Stimulated activated CD4-positive, alpha-beta T cell treated with anti-CD3 and anti-CD28 coated beads, Interleukin-4, amount 100 ng/mL, for 4 hours (primary cell): ENCODE data around the gene PDLIM5.

Experiments used
- DNase-seq, 2 experiments: peaks; one replicate each; pipeline ENCODE4 v3.0.0-alpha.2; 2020

Gene PDLIM5

GRCh38 chr4:94566420-94566819 lies 114.7 kb downstream of the PDLIM5 start:
- no peak for DNase-seq

DNA sequence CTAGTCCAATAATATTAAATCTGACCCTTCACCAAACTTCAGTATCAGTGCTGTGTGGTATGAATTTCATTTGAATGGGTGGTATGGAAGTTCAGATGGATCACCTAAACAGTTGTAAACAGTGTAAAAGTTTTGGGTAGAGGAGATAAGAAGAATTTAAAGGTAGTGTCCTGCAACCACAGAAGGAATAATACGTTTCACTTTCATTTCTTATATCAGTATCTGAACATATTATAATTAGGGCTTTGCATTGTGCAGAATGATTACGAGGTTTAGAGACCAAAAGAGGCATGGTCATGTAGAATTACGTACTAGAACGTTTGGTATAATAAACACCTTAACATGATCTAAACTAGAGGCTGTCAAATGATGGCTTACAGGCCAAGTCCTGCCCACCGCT lies 116.1 kb downstream of the PDLIM5 start:
- no peak for DNase-seq

DNA sequence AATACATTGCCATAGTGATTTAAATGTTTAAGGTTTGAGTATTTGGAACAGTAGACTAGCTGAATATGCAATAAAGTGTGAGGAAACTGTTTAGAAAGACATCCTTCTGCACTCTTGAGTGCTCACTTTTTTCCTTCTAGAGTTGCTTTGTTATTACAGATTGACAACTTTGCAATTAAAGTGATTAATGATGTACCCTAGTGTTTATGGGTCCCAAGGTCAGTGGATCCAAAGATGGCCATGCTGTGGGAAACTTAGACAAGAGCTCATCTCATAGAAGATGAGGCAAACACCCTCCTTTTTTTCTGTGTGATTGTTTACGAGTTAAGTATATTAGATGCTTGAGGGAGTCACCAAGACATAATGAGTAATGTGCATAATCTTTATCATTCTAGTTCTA lies 118.8 kb downstream of the PDLIM5 start:
- no peak for DNase-seq

DNA sequence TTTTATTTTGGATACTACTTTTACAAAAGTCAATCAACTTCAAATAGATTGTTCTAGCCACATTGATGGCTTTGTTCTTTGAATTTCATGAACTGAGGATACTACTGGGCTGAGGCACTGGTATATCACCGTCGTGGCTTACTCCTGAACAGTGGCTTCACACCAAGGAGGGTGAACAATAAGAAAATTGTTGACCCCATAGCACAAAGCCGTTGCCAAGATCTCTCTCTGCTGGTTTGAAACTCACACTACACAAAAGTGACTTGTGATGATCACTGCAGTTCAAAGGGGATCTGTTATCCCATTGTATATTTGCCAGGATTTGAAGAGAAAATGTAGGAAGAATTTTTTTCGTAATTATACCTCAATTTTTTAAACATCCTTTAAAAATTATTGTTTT lies 119.6 kb downstream of the PDLIM5 start:
- no peak for DNase-seq

DNA sequence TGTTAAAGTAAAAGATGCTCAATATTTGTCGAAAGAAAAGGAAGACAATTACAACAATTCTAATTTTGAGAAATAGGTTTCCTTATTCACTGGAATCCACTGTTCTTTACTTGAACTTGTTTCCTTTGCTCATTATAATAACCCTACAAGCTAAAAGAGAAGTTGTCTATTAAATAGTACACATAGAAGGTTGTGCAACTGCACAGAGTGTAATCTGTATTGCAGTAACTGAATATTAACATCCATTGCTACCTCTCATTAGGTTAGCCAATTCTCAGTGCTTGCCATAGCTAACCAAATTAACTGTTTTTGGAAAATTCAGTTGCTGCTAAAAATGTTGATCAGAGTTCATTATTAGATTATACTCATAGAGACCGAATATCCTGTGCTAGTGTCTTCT lies 120.0 kb downstream of the PDLIM5 start:
- no peak for DNase-seq

- DNase-seq: no peak
Measured at GRCh38 chr4:94574050-94574449, 122.3 kb downstream of the PDLIM5 start.

DNA sequence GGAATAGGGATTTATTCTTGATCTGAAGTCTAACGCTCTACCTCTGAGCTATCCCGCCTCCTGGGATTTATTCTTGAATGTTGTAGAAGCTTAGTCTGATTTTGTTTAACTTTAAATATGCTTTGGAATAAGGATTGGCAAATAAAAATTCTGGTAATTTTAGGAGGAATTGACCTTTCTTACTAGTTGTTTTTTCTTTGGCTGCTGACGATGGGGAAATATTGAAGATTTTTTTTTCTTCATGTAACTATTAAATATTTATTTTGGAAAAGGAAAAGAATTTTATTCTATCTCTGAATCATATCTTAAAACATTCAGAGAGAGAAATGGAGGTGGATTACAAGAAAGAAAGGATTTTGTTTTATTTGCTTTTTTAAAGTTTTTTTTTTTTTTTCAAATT lies 122.9 kb downstream of the PDLIM5 start:
- DNase-seq: no peak

- no peak for DNase-seq
Measured at GRCh38 chr4:94575652-94576051, 123.9 kb downstream of the PDLIM5 start.

GRCh38 chr4:94576210-94576609 lies 124.5 kb downstream of the PDLIM5 start:
- DNase-seq: no peak

DNA sequence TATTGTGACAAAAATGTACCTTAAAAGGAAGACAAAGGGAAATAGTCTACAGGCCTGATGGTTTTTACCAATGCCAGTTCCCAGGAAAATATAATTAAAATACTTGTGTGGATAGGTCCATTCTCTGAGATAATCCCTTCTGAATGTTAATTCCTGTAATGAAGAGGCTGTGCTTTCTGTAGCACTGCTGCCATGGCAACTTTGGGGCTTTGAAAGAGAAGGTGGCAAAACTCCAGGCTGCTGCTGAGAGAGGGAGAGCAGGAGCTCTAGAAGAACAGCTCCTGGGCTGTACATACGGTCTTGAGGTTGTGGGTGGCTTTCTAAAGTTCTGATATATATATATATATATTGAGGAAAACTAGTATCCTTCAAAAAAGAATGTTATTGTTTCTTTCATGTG lies 125.4 kb downstream of the PDLIM5 start:
- no peak for DNase-seq

GRCh38 chr4:94578195-94578594 lies 126.5 kb downstream of the PDLIM5 start:
- no peak for DNase-seq

GRCh38 chr4:94581766-94582165 lies 130.0 kb downstream of the PDLIM5 start:
- DNase-seq: no peak

DNA sequence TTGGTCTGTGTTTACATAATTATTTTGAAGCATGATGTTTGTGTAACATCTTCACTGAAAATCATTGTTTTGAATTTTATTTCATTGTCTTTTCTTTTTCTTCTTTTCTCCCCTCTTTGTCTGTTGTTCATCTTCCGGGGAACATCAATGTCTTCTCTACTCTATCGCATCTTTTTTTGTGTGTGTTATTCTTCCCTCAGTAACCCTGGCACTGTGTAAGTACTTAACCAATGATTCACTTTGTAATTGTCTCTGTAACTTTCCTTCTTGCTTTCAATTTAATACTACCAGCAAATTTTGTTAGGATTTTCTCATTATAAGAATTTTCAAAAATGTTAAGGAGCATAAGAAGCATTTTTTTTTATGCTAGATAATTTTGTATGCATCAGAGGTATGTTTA lies 130.8 kb downstream of the PDLIM5 start:
- no peak for DNase-seq

- no peak for DNase-seq
Measured at GRCh38 chr4:94583914-94584641, 132.3 kb downstream of the PDLIM5 start.

- no peak for DNase-seq
Measured at GRCh38 chr4:94588896-94589693, 137.4 kb downstream of the PDLIM5 start.

DNA sequence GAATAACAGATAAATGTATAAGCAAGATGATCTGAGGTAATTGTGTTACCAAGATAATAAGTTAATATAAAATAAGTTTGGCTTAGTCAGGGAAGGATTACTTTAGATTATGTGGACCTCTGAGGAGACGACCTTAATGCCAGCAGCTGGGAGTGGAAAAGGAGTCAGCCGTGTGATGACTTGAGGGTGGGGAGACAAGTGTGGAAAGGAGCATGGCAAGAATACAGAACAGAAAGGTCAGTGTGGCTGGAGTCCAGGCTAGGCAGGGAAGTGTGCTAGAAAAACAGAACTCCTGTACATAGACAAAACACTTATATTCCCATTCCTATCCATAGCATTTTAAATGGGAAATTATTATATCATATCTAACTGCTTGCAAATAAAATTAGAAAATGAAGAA lies 138.8 kb downstream of the PDLIM5 start:
- DNase-seq: no peak

GRCh38 chr4:94591289-94591688 lies 139.5 kb downstream of the PDLIM5 start:
- no peak for DNase-seq

- DNase-seq: no peak
Measured at GRCh38 chr4:94595013-94595412, 143.3 kb downstream of the PDLIM5 start.

- DNase-seq: no peak
Measured at GRCh38 chr4:94595880-94596483, 144.2 kb downstream of the PDLIM5 start.

GRCh38 chr4:94598758-94599157 lies 147.0 kb downstream of the PDLIM5 start:
- DNase-seq: no peak

DNA sequence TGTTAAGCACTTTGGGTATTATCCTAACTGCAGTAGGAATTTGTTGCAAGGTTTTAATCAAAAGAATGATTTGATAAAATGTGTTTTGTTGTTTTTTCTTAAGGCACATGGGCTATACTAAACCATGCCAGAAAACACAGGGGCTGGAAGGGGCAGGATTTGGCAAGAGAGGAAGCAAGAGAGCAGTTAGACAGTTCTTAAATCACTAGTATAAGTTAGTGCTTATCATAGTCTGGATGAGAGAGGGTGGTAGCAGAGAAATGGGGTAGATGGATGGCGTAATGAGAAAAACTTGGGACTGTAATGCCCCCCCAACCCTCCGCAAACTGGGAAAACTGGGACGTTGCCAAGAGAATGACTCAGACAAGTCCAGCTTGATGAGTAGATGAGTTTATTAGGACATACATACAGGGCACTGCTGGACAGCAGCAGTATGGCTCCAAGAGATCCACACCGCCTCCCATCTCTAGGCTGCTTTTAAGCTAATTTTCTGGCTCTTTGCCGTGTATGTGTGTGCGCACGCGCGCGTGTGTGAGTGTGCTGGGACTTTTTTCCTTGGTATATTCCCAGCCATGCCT lies 151.5 kb downstream of the PDLIM5 start:
- no peak for DNase-seq

- DNase-seq: no peak
Measured at GRCh38 chr4:94605241-94605805, 153.6 kb downstream of the PDLIM5 start.

DNA sequence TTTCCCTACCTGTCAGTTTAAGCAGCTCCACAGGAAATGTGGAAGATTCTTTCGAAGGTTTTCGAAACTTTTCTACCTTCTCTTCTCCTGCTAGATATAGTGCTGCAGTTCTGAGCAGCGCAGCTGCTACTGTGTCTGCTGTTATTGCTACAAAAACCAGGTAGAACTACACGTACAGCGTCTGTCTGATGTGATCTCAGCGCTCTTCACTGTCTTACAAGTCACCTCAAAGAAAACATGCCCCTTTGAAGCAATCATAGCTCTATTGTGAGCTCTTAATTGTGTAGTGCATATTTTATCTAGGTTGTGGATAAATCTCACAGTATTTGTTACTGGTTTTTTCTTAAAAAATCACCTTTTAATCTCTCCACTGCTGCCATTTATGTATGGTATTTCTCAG lies 158.4 kb downstream of the PDLIM5 start:
- DNase-seq: no peak
